ENCODE data around the gene HSPA5.

GRCh38 chr9:125240649-125240999 is 519 bp downstream of the HSPA5 start:
- TF ChIP-seq NFRKB (IDR thresholded peaks at IDR 0.05) (no peak), SUZ12 (IDR thresholded peaks at IDR 0.05) (no peak)
